Mammary epithelial cell (primary cell): ENCODE measurements around the gene SPCS2.

Source experiments
- CTCF ChIP-seq, 2 donors: IDR thresholded peaks in 1 of 2; conservative IDR thresholded peaks in 1 of 2; 2 replicates each; pipeline ENCODE4 v1.5.1; 2011 to 2012; ENCODE audit warnings: inconsistent platforms in 2 of 2, low read length in 2 of 2, mild to moderate bottlenecking in 2 of 2, control low read depth in 1 of 2, low read depth in 1 of 2; ENCODE audit not compliant: insufficient read depth in 1 of 2; ENCODE audit errors: extremely low read depth in 1 of 2
- EZH2 ChIP-seq: IDR thresholded peaks from 2 replicates; pipeline ENCODE4 v1.6.1; 2012; ENCODE audit warnings: low read length, inconsistent platforms, borderline replicate concordance

- TF ChIP-seq CTCF (conservative IDR thresholded peaks at IDR 0.05 in 1 of 2, IDR thresholded peaks at IDR 0.05 in 1 of 2; ENCODE audit: extremely low read depth in 1 of 2, insufficient read depth in 1 of 2, low read depth in 1 of 2, low read length in 2 of 2) (no peak), EZH2 (no peak)
Observed at GRCh38 chr11:75013051-75013450, 64.0 kb downstream of the SPCS2 start.
